Lower leg skin (tissue), 3 donors: ENCODE measurements around the gene BLM.
"Not testable (repeated sequence)": the region's sequence is repeated elsewhere in the genome, so short reads cannot be mapped to it uniquely, and the experiment has no call there.

Experiments used
- POLR2A ChIP-seq, 2 donors: fragments of 450-650 bp; IDR thresholded peaks; one replicate each; pipeline ENCODE4 v1.6.1; 2016 to 2017; ENCODE audit warnings: antibody characterized with exemption in 2 of 2, mild to moderate bottlenecking in 1 of 2, moderate library complexity in 1 of 2
- TF ChIP-seq, protein P1 (sequence below), 3 donors: fragments of 450-650 bp; IDR thresholded peaks; one replicate each; pipeline ENCODE4 v1.5.1; 2016; ENCODE audit warnings: antibody characterized with exemption in 3 of 3, mild to moderate bottlenecking in 3 of 3, moderate library complexity in 2 of 3

DNA sequence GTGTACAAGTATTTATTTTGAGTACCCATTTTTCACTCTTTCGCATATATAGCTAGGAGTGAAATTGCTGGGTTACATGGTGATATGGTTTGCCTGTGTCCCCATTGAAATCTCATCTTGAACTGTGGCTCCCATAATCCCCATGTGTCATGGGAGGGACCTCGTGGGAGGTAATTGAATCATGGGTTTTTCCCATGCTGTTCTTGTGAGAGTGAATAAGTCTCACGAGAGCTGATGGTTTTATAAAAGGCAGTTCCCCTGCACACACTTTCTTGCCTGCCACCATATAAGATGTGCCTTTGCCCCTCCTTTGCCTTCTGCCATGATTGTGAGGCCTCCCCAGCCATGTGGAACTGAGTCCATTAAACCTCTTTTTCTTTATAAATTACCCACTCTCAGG lies 23.4 kb downstream of the BLM start:
- TF ChIP-seq, protein P1, sequence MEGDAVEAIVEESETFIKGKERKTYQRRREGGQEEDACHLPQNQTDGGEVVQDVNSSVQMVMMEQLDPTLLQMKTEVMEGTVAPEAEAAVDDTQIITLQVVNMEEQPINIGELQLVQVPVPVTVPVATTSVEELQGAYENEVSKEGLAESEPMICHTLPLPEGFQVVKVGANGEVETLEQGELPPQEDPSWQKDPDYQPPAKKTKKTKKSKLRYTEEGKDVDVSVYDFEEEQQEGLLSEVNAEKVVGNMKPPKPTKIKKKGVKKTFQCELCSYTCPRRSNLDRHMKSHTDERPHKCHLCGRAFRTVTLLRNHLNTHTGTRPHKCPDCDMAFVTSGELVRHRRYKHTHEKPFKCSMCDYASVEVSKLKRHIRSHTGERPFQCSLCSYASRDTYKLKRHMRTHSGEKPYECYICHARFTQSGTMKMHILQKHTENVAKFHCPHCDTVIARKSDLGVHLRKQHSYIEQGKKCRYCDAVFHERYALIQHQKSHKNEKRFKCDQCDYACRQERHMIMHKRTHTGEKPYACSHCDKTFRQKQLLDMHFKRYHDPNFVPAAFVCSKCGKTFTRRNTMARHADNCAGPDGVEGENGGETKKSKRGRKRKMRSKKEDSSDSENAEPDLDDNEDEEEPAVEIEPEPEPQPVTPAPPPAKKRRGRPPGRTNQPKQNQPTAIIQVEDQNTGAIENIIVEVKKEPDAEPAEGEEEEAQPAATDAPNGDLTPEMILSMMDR (IDR thresholded peaks at IDR 0.05) = not testable (repeated sequence)
- not testable (repeated sequence) for TF ChIP-seq POLR2A (IDR thresholded peaks at IDR 0.05)
